Lower leg skin (tissue), 3 donors: ENCODE measurements around the gene CCDC82.

Experiments used
- CTCF ChIP-seq, 3 donors: fragments of 450-650 bp; IDR thresholded peaks; one replicate each; pipeline ENCODE4 v1.5.1; 2016; ENCODE audit warnings: antibody characterized with exemption in 3 of 3, mild to moderate bottlenecking in 3 of 3, moderate library complexity in 2 of 3
- POLR2A ChIP-seq, 2 donors: fragments of 450-650 bp; IDR thresholded peaks; one replicate each; pipeline ENCODE4 v1.6.1; 2016 to 2017; ENCODE audit warnings: antibody characterized with exemption in 2 of 2, mild to moderate bottlenecking in 1 of 2, moderate library complexity in 1 of 2

- TF ChIP-seq CTCF (IDR thresholded peaks at IDR 0.05) (no peak), POLR2A (IDR thresholded peaks at IDR 0.05) (no peak)
Measured at GRCh38 chr11:96315476-96315875, 74.2 kb downstream of the CCDC82 start.
